ENCODE results near the gene OBSCN. TPM values are rescaled to one million over a fixed set of nuclear protein-coding genes. Genes with fewer than 3 reads are reported as not detected.

Gene OBSCN
- total and polyA plus RNA-seq, 4 donors, result 0.54 to 5.6 (median 2.7) TPM

- 89% methylated on average over 39 of the region's 39 CpGs for WGBS
- Histone ChIP-seq H3K27ac (ENCODE audit: low read depth in 1 of 2, low read length in 2 of 2) (no peak overlapping the region), H3K4me1 (ENCODE audit: control insufficient read depth in 4 of 4, insufficient read depth in 4 of 4, low read length in 3 of 4) (no peaks in the 10 kb centered on the region), H3K9ac (ENCODE audit: low read depth in 1 of 2, low read length in 2 of 2) (no peak overlapping the region), H3K9me3 (ENCODE audit: control insufficient read depth in 4 of 4, low read length in 3 of 4) (peaks cover 4 to 10% (median 10%) of the 10 kb centered on the region in 4 donors), H3K4me3 (ENCODE audit: low read depth in 1 of 3, low read length in 3 of 3) (no peak overlapping the region), H3K36me3 (ENCODE audit: control insufficient read depth in 4 of 4, insufficient read depth in 3 of 4, low read depth in 1 of 4, low read length in 3 of 4) (no peaks in the 10 kb centered on the region), H3K27me3 (ENCODE audit: control insufficient read depth in 4 of 4, insufficient read depth in 4 of 4, low read length in 3 of 4) (no peaks in the 10 kb centered on the region)
- TF ChIP-seq HNF4G (IDR thresholded peaks at IDR 0.05) (no peak), HNF4A (conservative IDR thresholded peaks at IDR 0.05) (no peak), FOXA1 (IDR thresholded peaks at IDR 0.05) (no peak), GABPA (IDR thresholded peaks at IDR 0.05 in 1 of 2, conservative IDR thresholded peaks at IDR 0.05 in 1 of 2) (no peak), RAD21 (IDR thresholded peaks at IDR 0.05) (no peak), JUND (IDR thresholded peaks at IDR 0.05) (no peak), NR2F2 (IDR thresholded peaks at IDR 0.05) (no peak), SP1 (IDR thresholded peaks at IDR 0.05) (no peak), FOXA2 (IDR thresholded peaks at IDR 0.05) (no peak), TAF1 (conservative IDR thresholded peaks at IDR 0.05) (no peak), ATF3 (IDR thresholded peaks at IDR 0.05) (no peak), MAX (IDR thresholded peaks at IDR 0.05) (no peak), CTCF (IDR thresholded peaks at IDR 0.05; ENCODE audit: low read depth, low read length, missing input control) (no peak), YY1 (IDR thresholded peaks at IDR 0.05) (no peak), EGR1 (IDR thresholded peaks at IDR 0.05; ENCODE audit: low read depth in 2 of 2) (no peak)
- no peak for DNase-seq (ENCODE audit: low spot score)
Measured at GRCh38 chr1:228340686-228341449, 133.0 kb downstream of the OBSCN start.

- no peak for DNase-seq (ENCODE audit: low spot score)
- Histone ChIP-seq H3K4me3 (ENCODE audit: low read depth in 1 of 3, low read length in 3 of 3) (no peak overlapping the region), H3K9me3 (ENCODE audit: control insufficient read depth in 4 of 4, low read length in 3 of 4) (peaks cover 4 to 10% (median 10%) of the 10 kb centered on the region in 4 donors), H3K9ac (ENCODE audit: low read depth in 1 of 2, low read length in 2 of 2) (no peak overlapping the region), H3K27me3 (ENCODE audit: control insufficient read depth in 4 of 4, insufficient read depth in 4 of 4, low read length in 3 of 4) (no peaks in the 10 kb centered on the region), H3K36me3 (ENCODE audit: control insufficient read depth in 4 of 4, insufficient read depth in 3 of 4, low read depth in 1 of 4, low read length in 3 of 4) (no peaks in the 10 kb centered on the region), H3K4me1 (ENCODE audit: control insufficient read depth in 4 of 4, insufficient read depth in 4 of 4, low read length in 3 of 4) (no peaks in the 10 kb centered on the region), H3K27ac (ENCODE audit: low read depth in 1 of 2, low read length in 2 of 2) (no peak overlapping the region)
- 91% methylated on average over 17 of the region's 17 CpGs for WGBS
- no peak for TF ChIP-seq CTCF (IDR thresholded peaks at IDR 0.05; ENCODE audit: low read depth, low read length, missing input control)
- TF ChIP-seq HNF4A (conservative IDR thresholded peaks at IDR 0.05), result no peak
- no peak for TF ChIP-seq JUND (IDR thresholded peaks at IDR 0.05)
- TF ChIP-seq HNF4G (IDR thresholded peaks at IDR 0.05), result no peak
- TF ChIP-seq FOXA1 (IDR thresholded peaks at IDR 0.05), result no peak
- TF ChIP-seq RXRA (IDR thresholded peaks at IDR 0.05), result no peak
- no peak for TF ChIP-seq ATF3 (IDR thresholded peaks at IDR 0.05)
- TF ChIP-seq FOXA2 (IDR thresholded peaks at IDR 0.05), result no peak
- no peak for TF ChIP-seq EGR1 (IDR thresholded peaks at IDR 0.05; ENCODE audit: low read depth in 2 of 2)
Measured at GRCh38 chr1:228341450-228341813, 133.6 kb downstream of the OBSCN start.
